Measurements from ENCODE around the gene RPN2.

Gene RPN2

GRCh38 chr20:37238426-37238825, 59.3 kb downstream of the RPN2 start:
- TF ChIP-seq OSR1 (CRISPR knock-in tag; IDR thresholded peaks at IDR 0.05) (no peak), ZNF8 (CRISPR knock-in tag; IDR thresholded peaks at IDR 0.05) (no peak), RARB (CRISPR knock-in tag; IDR thresholded peaks at IDR 0.05) (no peak), CSRNP3 (CRISPR knock-in tag; IDR thresholded peaks at IDR 0.05) (no peak), PATZ1 (CRISPR knock-in tag; IDR thresholded peaks at IDR 0.05; ENCODE audit: borderline replicate concordance) (no peak)
- TF ChIP-seq, protein P1, sequence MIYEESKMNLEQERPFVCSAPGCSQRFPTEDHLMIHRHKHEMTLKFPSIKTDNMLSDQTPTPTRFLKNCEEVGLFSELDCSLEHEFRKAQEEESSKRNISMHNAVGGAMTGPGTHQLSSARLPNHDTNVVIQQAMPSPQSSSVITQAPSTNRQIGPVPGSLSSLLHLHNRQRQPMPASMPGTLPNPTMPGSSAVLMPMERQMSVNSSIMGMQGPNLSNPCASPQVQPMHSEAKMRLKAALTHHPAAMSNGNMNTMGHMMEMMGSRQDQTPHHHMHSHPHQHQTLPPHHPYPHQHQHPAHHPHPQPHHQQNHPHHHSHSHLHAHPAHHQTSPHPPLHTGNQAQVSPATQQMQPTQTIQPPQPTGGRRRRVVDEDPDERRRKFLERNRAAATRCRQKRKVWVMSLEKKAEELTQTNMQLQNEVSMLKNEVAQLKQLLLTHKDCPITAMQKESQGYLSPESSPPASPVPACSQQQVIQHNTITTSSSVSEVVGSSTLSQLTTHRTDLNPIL (CRISPR knock-in tag; IDR thresholded peaks at IDR 0.05; ENCODE audit: low read depth): no peak
- TF ChIP-seq, protein P2, sequence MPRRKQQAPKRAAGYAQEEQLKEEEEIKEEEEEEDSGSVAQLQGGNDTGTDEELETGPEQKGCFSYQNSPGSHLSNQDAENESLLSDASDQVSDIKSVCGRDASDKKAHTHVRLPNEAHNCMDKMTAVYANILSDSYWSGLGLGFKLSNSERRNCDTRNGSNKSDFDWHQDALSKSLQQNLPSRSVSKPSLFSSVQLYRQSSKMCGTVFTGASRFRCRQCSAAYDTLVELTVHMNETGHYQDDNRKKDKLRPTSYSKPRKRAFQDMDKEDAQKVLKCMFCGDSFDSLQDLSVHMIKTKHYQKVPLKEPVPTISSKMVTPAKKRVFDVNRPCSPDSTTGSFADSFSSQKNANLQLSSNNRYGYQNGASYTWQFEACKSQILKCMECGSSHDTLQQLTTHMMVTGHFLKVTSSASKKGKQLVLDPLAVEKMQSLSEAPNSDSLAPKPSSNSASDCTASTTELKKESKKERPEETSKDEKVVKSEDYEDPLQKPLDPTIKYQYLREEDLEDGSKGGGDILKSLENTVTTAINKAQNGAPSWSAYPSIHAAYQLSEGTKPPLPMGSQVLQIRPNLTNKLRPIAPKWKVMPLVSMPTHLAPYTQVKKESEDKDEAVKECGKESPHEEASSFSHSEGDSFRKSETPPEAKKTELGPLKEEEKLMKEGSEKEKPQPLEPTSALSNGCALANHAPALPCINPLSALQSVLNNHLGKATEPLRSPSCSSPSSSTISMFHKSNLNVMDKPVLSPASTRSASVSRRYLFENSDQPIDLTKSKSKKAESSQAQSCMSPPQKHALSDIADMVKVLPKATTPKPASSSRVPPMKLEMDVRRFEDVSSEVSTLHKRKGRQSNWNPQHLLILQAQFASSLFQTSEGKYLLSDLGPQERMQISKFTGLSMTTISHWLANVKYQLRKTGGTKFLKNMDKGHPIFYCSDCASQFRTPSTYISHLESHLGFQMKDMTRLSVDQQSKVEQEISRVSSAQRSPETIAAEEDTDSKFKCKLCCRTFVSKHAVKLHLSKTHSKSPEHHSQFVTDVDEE (CRISPR knock-in tag; IDR thresholded peaks at IDR 0.05): no peak
- no peak for ATAC-seq

GRCh38 chr20:37238935-37239451, 59.9 kb downstream of the RPN2 start:
- ATAC-seq: no peak; the same call in 2 of the 3 replicates
- TF ChIP-seq PPARA (CRISPR knock-in tag; IDR thresholded peaks at IDR 0.05; ENCODE audit: borderline replicate concordance): no peak
- TF ChIP-seq ZNF70 (CRISPR knock-in tag; IDR thresholded peaks at IDR 0.05): 0 out of 2 replicates have a peak, but pooled peaks have one; percentile 8
- TF ChIP-seq, protein P2 (CRISPR knock-in tag; IDR thresholded peaks at IDR 0.05): 0 out of 2 replicates have a peak, but pooled peaks have one; percentile 45
- TF ChIP-seq TCF4 (CRISPR knock-in tag; IDR thresholded peaks at IDR 0.05; ENCODE audit: borderline replicate concordance): peak; percentile 31; the same call in 1 of the 2 replicates
- no peak for TF ChIP-seq ESRRG (CRISPR knock-in tag; IDR thresholded peaks at IDR 0.05)

DNA sequence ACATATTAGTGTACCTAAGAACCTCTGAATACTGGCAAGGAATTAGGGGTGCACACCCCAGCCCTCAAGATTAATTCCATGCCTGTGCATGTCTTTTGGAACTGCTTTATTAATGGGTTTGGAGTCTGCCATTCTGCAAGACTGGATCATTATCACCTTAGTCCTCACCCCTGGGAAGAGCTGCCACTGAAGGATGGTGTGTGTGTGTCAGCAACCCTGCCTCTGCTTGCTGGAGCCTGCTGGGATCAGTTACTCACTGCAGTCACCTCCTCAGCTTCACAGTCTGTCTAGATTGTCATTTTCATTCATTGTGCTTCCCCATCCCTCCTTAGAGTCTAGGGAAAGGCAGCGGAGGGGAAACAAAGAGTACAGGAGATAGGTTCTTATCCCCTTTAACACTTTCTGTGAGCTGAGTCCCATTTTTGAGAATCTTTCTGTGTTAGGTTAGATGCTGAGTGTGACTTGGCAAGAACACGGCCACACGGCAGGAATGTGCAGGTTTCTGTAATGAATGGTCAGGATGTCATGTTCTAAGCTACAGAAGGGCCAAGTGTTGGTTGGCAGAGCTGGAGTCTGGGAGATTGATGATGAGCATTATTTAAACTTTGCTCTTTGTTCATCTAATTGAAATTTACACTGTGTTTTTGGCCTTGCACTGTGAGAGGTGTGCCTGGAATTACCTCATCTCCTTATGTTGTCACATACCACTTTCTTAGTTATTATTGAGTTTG, 61.4 kb downstream of the RPN2 start:
- TF ChIP-seq TOX (CRISPR knock-in tag; IDR thresholded peaks at IDR 0.05; ENCODE audit: borderline replicate concordance) (no peak), ESRRG (CRISPR knock-in tag; IDR thresholded peaks at IDR 0.05) (no peak), ZNF8 (CRISPR knock-in tag; IDR thresholded peaks at IDR 0.05) (no peak), ZFP30 (CRISPR knock-in tag; IDR thresholded peaks at IDR 0.05) (no peak), ZNF565 (CRISPR knock-in tag; conservative IDR thresholded peaks at IDR 0.05; ENCODE audit: low read depth) (no peak), CSDC2 (CRISPR knock-in tag; IDR thresholded peaks at IDR 0.05) (no peak), PPARA (CRISPR knock-in tag; IDR thresholded peaks at IDR 0.05; ENCODE audit: borderline replicate concordance) (no peak)
- TF ChIP-seq, protein P1 (CRISPR knock-in tag; IDR thresholded peaks at IDR 0.05; ENCODE audit: low read depth): no peak
- no peak for ATAC-seq

All from SK-N-SH treated with all-trans-retinoic acid at 6 μM for 48 hours (cell line).